GM12891 (cell line): ENCODE measurements around the gene CHCHD6.

Source experiments
- POLR2A ChIP-seq: IDR thresholded peaks from 2 replicates; pipeline ENCODE4 v1.6.1; 2011; ENCODE audit warnings: low read depth, low read length, control low read depth
- POLR2AphosphoS5 ChIP-seq: IDR thresholded peaks from 2 replicates; pipeline ENCODE4 v1.6.1; 2011; ENCODE audit warnings: low read depth, low read length, control low read depth
- POU2F2 ChIP-seq: IDR thresholded peaks from 2 replicates; pipeline ENCODE4 v1.6.1; 2011; ENCODE audit warnings: low read depth, mild to moderate bottlenecking, control low read depth, low read length, moderate library complexity
- TAF1 ChIP-seq: IDR thresholded peaks from 2 replicates; pipeline ENCODE4 v1.6.1; 2011; ENCODE audit warnings: low read depth, low read length, control low read depth

GRCh38 chr3:126886217-126886616, 182.2 kb downstream of the CHCHD6 start:
- TF ChIP-seq POLR2AphosphoS5 (no peak), TAF1 (no peak), POLR2A (no peak), POU2F2 (no peak)
